ENCODE results near the gene THADA.

Gene THADA

DNA sequence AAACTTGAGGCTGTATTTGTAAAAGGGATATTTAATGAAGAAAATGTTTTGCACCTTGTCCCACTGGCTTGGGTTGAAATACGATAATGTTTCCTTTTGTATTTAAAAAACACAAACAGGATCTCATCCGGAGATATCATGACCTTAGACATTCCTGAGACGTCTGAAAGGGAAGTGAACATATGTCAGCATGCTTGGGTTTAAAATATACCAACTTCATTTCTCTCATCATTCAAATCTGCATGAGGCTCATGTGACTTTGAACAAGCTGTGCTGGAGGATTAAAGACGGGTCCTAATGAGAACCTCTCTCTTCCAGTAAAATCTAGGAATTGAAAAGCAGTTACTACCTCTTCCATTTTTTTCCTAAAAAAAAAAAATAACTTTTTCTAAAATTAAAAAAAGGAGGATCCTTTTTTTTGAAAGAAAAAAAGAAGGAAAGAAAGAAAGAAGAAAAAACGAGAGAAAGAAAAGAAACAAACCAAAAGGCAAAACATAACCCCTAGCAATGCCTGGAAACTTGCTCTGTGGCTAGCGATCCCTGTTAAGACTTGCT is 262.7 kb downstream of the THADA start:
- no peak for TF ChIP-seq FOXP2 (optimal IDR thresholded peaks at IDR 0.05; ENCODE audit: borderline replicate concordance, extremely low read depth, extremely low read length, insufficient read depth)
- no peak for TF ChIP-seq POLR2AphosphoS5 (IDR thresholded peaks at IDR 0.05; ENCODE audit: low read depth, low read length)
- TF ChIP-seq SIN3A (IDR thresholded peaks at IDR 0.05; ENCODE audit: borderline replicate concordance, insufficient read depth, low read length): no peak
- TF ChIP-seq REST (IDR thresholded peaks at IDR 0.05; ENCODE audit: insufficient read depth in 1 of 2, low read depth in 2 of 2, low read length in 2 of 2): no peak
- TF ChIP-seq TAF1 (IDR thresholded peaks at IDR 0.05; ENCODE audit: borderline replicate concordance, insufficient read depth, low read length): no peak

- TF ChIP-seq TAF1 (IDR thresholded peaks at IDR 0.05; ENCODE audit: borderline replicate concordance, insufficient read depth, low read length) (no peak), FOXP2 (optimal IDR thresholded peaks at IDR 0.05; ENCODE audit: borderline replicate concordance, extremely low read depth, extremely low read length, insufficient read depth) (no peak)
Measured at GRCh38 chr2:43332653-43333052, 263.2 kb downstream of the THADA start.

GRCh38 chr2:43331422-43331821 is 264.4 kb downstream of the THADA start:
- no peak for TF ChIP-seq TAF1 (IDR thresholded peaks at IDR 0.05; ENCODE audit: borderline replicate concordance, insufficient read depth, low read length)
- TF ChIP-seq FOXP2 (optimal IDR thresholded peaks at IDR 0.05; ENCODE audit: borderline replicate concordance, extremely low read depth, extremely low read length, insufficient read depth): no peak
- no peak for TF ChIP-seq POLR2AphosphoS5 (IDR thresholded peaks at IDR 0.05; ENCODE audit: low read depth, low read length)
- no peak for TF ChIP-seq SIN3A (IDR thresholded peaks at IDR 0.05; ENCODE audit: borderline replicate concordance, insufficient read depth, low read length)
- TF ChIP-seq REST (IDR thresholded peaks at IDR 0.05; ENCODE audit: insufficient read depth in 1 of 2, low read depth in 2 of 2, low read length in 2 of 2): no peak

DNA sequence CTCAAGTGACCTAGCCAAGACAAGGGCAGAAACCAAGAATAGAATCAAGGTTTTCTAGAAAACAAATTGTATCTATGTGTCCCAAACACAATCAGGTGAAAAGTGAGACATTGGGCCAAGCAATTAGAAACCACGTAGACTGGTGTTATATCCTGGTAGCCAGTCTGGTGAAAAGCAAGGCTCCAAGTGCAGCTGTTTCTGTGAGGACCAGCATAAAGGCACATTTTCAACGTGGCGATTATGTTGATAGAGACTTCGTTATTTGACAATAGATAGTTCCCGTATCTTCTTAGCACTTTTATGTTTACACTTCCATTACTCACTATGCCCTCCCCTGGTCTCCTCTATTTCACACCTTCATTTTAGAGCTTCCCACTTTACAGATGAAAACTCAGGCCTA is 266.2 kb downstream of the THADA start:
- no peak for TF ChIP-seq REST (IDR thresholded peaks at IDR 0.05; ENCODE audit: insufficient read depth in 1 of 2, low read depth in 2 of 2, low read length in 2 of 2)
- TF ChIP-seq POLR2AphosphoS5 (IDR thresholded peaks at IDR 0.05; ENCODE audit: low read depth, low read length): no peak
- no peak for TF ChIP-seq FOXP2 (optimal IDR thresholded peaks at IDR 0.05; ENCODE audit: borderline replicate concordance, extremely low read depth, extremely low read length, insufficient read depth)
- TF ChIP-seq SIN3A (IDR thresholded peaks at IDR 0.05; ENCODE audit: borderline replicate concordance, insufficient read depth, low read length): no peak
- no peak for TF ChIP-seq TAF1 (IDR thresholded peaks at IDR 0.05; ENCODE audit: borderline replicate concordance, insufficient read depth, low read length)

GRCh38 chr2:43328832-43329231 is 267.0 kb downstream of the THADA start:
- TF ChIP-seq TAF1 (IDR thresholded peaks at IDR 0.05; ENCODE audit: borderline replicate concordance, insufficient read depth, low read length): no peak
- no peak for TF ChIP-seq POLR2AphosphoS5 (IDR thresholded peaks at IDR 0.05; ENCODE audit: low read depth, low read length)
- no peak for TF ChIP-seq REST (IDR thresholded peaks at IDR 0.05; ENCODE audit: insufficient read depth in 1 of 2, low read depth in 2 of 2, low read length in 2 of 2)
- no peak for TF ChIP-seq FOXP2 (optimal IDR thresholded peaks at IDR 0.05; ENCODE audit: borderline replicate concordance, extremely low read depth, extremely low read length, insufficient read depth)
